GM23248 (cell line): ENCODE data around the gene BCAP29.

ENCODE experiments used
- EZH2 ChIP-seq: fragments of 200-600 bp; sonication (generic); IDR thresholded peaks from 2 replicates; pipeline ENCODE4 v1.6.1; 2018; ENCODE audit warnings: antibody characterized with exemption, mild to moderate bottlenecking; ENCODE audit not compliant: insufficient read depth, poor library complexity, severe bottlenecking
- EZH2phosphoT487 ChIP-seq: fragments of 200-600 bp; sonication (generic); IDR thresholded peaks from 2 replicates; pipeline ENCODE4 v1.6.1; 2018; ENCODE audit warnings: antibody characterized with exemption, moderate library complexity, mild to moderate bottlenecking, low read depth; ENCODE audit not compliant: insufficient read depth

DNA sequence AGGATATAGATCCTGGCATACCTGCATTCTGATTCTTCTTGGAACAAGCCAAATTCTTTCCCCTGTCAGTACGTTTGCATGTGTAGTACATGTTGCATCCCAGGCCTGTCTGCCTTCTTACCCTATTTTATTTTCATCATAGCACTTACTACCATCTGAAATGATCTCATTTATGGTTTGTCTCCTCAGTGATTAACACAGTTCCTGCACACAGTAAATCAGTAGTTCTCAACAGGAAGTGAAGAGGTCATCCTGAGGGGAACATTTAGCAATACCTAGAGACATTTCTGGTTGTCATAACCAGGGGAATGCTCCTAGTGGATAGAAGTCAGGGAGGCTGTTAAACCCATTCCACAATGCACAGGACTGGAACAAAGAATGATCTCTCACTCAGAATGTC is 42.4 kb downstream of the BCAP29 start:
- TF ChIP-seq EZH2 (no peak), EZH2phosphoT487 (peak; percentile 98)
